DOHH2 (cell line): ENCODE results near the gene LMTK2.

Experiments used
- H3F3A ChIP-seq: fragments of 200-600 bp; sonication (generic), shearing (Covaris generic); 2 replicates; pipeline ENCODE4 v1.6.0; 2016; ENCODE audit warnings: antibody characterized with exemption, mild to moderate bottlenecking; ENCODE audit not compliant: control insufficient read depth, insufficient read depth
- H3K27ac ChIP-seq: fragments of 200-600 bp; sonication (generic); 2 replicates; pipeline ENCODE4 v1.5.1; 2014; ENCODE audit warnings: low read depth, mild to moderate bottlenecking, low read length, moderate library complexity
- H3K27me3 ChIP-seq: fragments of 200-600 bp; sonication (generic); 2 replicates; pipeline ENCODE4 v1.6.1; 2014; ENCODE audit warnings: mild to moderate bottlenecking, low read length, mixed read lengths; ENCODE audit not compliant: control insufficient read depth
- H3K36me3 ChIP-seq: fragments of 200-600 bp; sonication (generic); 2 replicates; pipeline ENCODE4 v1.6.1; 2014; ENCODE audit warnings: mild to moderate bottlenecking, low read length, moderate library complexity, mixed read lengths; ENCODE audit not compliant: control insufficient read depth
- H3K4me1 ChIP-seq: fragments of 200-600 bp; sonication (generic); 2 replicates; pipeline ENCODE4 v1.6.1; 2014; ENCODE audit warnings: mild to moderate bottlenecking, low read length, mixed read lengths; ENCODE audit not compliant: control insufficient read depth
- H3K4me2 ChIP-seq: fragments of 200-600 bp; sonication (generic); 2 replicates; pipeline ENCODE4 v1.6.0; 2014; ENCODE audit warnings: mild to moderate bottlenecking, low read length, moderate library complexity
- H3K4me3 ChIP-seq: fragments of 200-600 bp; sonication (generic); 2 replicates; pipeline ENCODE4 v1.5.1; 2014; ENCODE audit warnings: mild to moderate bottlenecking, low read length, mixed read lengths
- H3K79me2 ChIP-seq: fragments of 200-600 bp; sonication (generic); 2 replicates; pipeline ENCODE4 v1.6.1; 2014; ENCODE audit warnings: mild to moderate bottlenecking, low read length, mixed read lengths; ENCODE audit not compliant: control insufficient read depth
- H3K9me2 ChIP-seq: fragments of 200-600 bp; sonication (generic); replicated peaks from 2 replicates; pipeline ENCODE4 v1.6.1; 2014; ENCODE audit warnings: mild to moderate bottlenecking, low read length, mixed read lengths; ENCODE audit not compliant: control insufficient read depth
- H3K9me3 ChIP-seq: fragments of 200-600 bp; sonication (generic); 2 replicates; pipeline ENCODE4 v1.6.1; 2014; ENCODE audit warnings: antibody characterized with exemption, low read length, mixed read lengths; ENCODE audit not compliant: control insufficient read depth, insufficient read depth
- H4K20me1 ChIP-seq: fragments of 200-600 bp; sonication (generic); 2 replicates; pipeline ENCODE4 v1.6.0; 2014; ENCODE audit warnings: low read depth, mild to moderate bottlenecking, antibody characterized with exemption, low read length, moderate library complexity; ENCODE audit not compliant: control insufficient read depth, insufficient read depth
- EZH2phosphoT487 ChIP-seq: fragments of 200-600 bp; sonication (generic); IDR thresholded peaks from 2 replicates; pipeline ENCODE4 v1.6.1; 2017; ENCODE audit warnings: borderline replicate concordance, mild to moderate bottlenecking, antibody characterized with exemption, low read length, moderate library complexity, mixed read lengths
- TF ChIP-seq, protein P1 (sequence below): fragments of 200-600 bp; sonication (generic); IDR thresholded peaks from one replicate; pipeline ENCODE4 v1.5.1; 2014; ENCODE audit warnings: antibody characterized with exemption, mild to moderate bottlenecking, low read depth, low read length; ENCODE audit not compliant: poor library complexity, severe bottlenecking

Gene LMTK2

GRCh38 chr7:98192781-98193457 lies 86.3 kb downstream of the LMTK2 start:
- 0 out of 2 replicates have a peak, but pooled peaks cover 3% of the 10 kb centered on the region for H3F3A ChIP-seq
- H4K20me1 ChIP-seq, result peaks cover 41% of the 10 kb centered on the region
- no peaks in the 10 kb centered on the region for H3K4me1 ChIP-seq
- peaks cover 37% of the 10 kb centered on the region for H3K36me3 ChIP-seq
- H3K9me2 ChIP-seq, result no peaks in the 10 kb centered on the region
- no peak overlapping the region for H3K27ac ChIP-seq
- H3K4me2 ChIP-seq, result no peak overlapping the region
- H3K79me2 ChIP-seq, result no peaks in the 10 kb centered on the region
- TF ChIP-seq, protein P1, sequence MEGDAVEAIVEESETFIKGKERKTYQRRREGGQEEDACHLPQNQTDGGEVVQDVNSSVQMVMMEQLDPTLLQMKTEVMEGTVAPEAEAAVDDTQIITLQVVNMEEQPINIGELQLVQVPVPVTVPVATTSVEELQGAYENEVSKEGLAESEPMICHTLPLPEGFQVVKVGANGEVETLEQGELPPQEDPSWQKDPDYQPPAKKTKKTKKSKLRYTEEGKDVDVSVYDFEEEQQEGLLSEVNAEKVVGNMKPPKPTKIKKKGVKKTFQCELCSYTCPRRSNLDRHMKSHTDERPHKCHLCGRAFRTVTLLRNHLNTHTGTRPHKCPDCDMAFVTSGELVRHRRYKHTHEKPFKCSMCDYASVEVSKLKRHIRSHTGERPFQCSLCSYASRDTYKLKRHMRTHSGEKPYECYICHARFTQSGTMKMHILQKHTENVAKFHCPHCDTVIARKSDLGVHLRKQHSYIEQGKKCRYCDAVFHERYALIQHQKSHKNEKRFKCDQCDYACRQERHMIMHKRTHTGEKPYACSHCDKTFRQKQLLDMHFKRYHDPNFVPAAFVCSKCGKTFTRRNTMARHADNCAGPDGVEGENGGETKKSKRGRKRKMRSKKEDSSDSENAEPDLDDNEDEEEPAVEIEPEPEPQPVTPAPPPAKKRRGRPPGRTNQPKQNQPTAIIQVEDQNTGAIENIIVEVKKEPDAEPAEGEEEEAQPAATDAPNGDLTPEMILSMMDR, result no peak
- no peak for TF ChIP-seq EZH2phosphoT487
- H3K27me3 ChIP-seq, result peaks cover 5% of the 10 kb centered on the region; the same call in 1 of the 2 replicates
- H3K4me3 ChIP-seq, result no peak overlapping the region
- H3K9me3 ChIP-seq, result no peaks in the 10 kb centered on the region

DNA sequence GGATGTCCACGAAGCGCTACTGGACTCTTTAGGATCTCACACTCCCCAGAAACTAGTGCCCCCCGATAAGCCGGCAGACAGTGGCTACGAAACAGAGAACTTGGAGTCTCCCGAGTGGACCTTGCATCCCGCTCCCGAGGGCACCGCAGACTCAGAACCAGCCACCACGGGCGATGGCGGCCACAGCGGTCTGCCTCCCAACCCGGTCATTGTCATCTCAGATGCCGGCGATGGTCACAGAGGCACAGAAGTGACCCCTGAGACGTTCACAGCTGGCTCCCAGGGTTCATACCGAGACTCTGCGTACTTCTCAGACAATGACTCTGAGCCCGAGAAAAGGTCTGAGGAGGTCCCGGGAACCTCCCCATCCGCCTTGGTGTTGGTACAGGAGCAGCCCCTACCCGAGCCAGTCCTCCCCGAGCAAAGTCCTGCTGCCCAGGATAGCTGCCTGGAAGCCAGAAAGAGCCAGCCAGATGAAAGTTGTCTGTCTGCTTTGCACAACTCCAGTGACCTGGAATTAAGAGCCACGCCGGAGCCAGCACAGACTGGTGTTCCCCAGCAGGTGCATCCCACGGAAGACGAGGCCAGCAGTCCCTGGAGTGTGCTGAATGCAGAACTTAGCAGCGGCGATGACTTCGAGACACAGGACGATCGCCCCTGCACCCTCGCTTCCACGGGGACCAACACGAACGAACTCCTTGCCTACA lies 87.0 kb downstream of the LMTK2 start:
- Histone ChIP-seq H3K36me3 (peaks cover 35% of the 10 kb centered on the region), H4K20me1 (peaks cover 45% of the 10 kb centered on the region), H3K4me3 (no peak overlapping the region), H3K27ac (no peak overlapping the region), H3F3A (0 out of 2 replicates have a peak, but pooled peaks cover 4% of the 10 kb centered on the region), H3K27me3 (peaks cover 9% of the 10 kb centered on the region; the same call in 1 of the 2 replicates), H3K9me3 (peaks cover 4% of the 10 kb centered on the region; the same call in 1 of the 2 replicates), H3K9me2 (no peaks in the 10 kb centered on the region), H3K4me2 (no peak overlapping the region), H3K4me1 (peaks cover 3% of the 10 kb centered on the region), H3K79me2 (no peaks in the 10 kb centered on the region)
- TF ChIP-seq, protein P1, result no peak
- TF ChIP-seq EZH2phosphoT487, result no peak

DNA sequence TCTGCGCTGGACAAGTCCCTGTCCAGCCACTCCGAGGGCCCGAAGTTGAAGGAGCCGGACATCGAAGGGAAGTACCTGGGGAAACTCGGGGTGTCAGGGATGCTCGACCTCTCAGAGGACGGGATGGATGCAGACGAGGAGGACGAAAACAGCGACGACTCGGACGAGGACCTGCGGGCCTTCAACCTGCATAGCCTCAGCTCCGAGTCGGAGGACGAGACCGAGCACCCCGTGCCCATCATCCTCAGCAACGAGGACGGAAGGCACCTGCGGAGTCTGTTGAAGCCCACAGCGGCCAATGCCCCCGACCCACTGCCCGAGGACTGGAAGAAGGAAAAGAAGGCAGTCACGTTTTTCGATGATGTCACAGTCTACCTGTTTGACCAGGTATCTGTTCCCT lies 87.5 kb downstream of the LMTK2 start:
- H3K4me3 ChIP-seq, result no peak overlapping the region
- no peaks in the 10 kb centered on the region for H3K79me2 ChIP-seq
- peaks cover 35% of the 10 kb centered on the region for H3K36me3 ChIP-seq
- no peak overlapping the region for H3K27ac ChIP-seq
- H3K4me2 ChIP-seq, result no peak overlapping the region
- TF ChIP-seq, protein P1, result no peak
- no peak for TF ChIP-seq EZH2phosphoT487
- H3K9me2 ChIP-seq, result no peaks in the 10 kb centered on the region
- peaks cover 4% of the 10 kb centered on the region; the same call in 1 of the 2 replicates for H3K9me3 ChIP-seq
- peaks cover 45% of the 10 kb centered on the region for H4K20me1 ChIP-seq
- peaks cover 9% of the 10 kb centered on the region; the same call in 1 of the 2 replicates for H3F3A ChIP-seq
- peaks cover 9% of the 10 kb centered on the region; the same call in 1 of the 2 replicates for H3K27me3 ChIP-seq
- H3K4me1 ChIP-seq, result peaks cover 7% of the 10 kb centered on the region
